Pulmonary artery endothelial cell (primary cell): Measurements from ENCODE around the gene NDUFS7. TPM values are rescaled to one million over a fixed set of nuclear protein-coding genes. Genes with fewer than 3 reads are reported as not detected.
"Not testable (repeated sequence)": the region's sequence is repeated elsewhere in the genome, so short reads cannot be mapped to it uniquely, and the experiment has no call there.

Source experiments
- DNase-seq: peaks from one replicate; pipeline ENCODE4 v3.0.0-alpha.2; 2011; ENCODE audit warnings: low read depth, low spot score
- total RNA-seq: library from RNA; depleted of rRNA; stranded (reverse); fragments of >200 nt; gene quantifications from 2 replicates; pipeline ENCODE4 v1.2.3, GENCODE V29; 2014

Gene NDUFS7
- total RNA-seq, 1 donor from 2014 or later, result 68.7 TPM

GRCh38 chr19:1431759-1432506 lies 48.2 kb downstream of the NDUFS7 start:
- no peak for DNase-seq

- DNase-seq, result no peak
These were observed 48.8 kb downstream of the NDUFS7 start for GRCh38 chr19:1432507-1432887.

GRCh38 chr19:1433119-1434039 lies 49.7 kb downstream of the NDUFS7 start:
- no peak for DNase-seq

GRCh38 chr19:1434040-1434366 lies 50.3 kb downstream of the NDUFS7 start:
- no peak for DNase-seq

GRCh38 chr19:1434577-1435060 lies 50.9 kb downstream of the NDUFS7 start:
- no peak for DNase-seq

- no peak for DNase-seq
These were observed 51.8 kb downstream of the NDUFS7 start for GRCh38 chr19:1435378-1435989.

GRCh38 chr19:1437609-1438008 lies 53.9 kb downstream of the NDUFS7 start:
- DNase-seq, result no peak

- peak; percentile 77 for DNase-seq
These were observed 54.6 kb downstream of the NDUFS7 start, which contains the start of gene RPS15 for GRCh38 chr19:1438035-1438932. TSS of gene RPS15 (plus strand) at chr19:1438396. CDS start at chr19:1438426, 30 bp downstream.

GRCh38 chr19:1438933-1439354 lies 55.2 kb downstream of the NDUFS7 start:
- no peak for DNase-seq

GRCh38 chr19:1439525-1440417 lies 56.1 kb downstream of the NDUFS7 start:
- not testable (repeated sequence) for DNase-seq

- DNase-seq, result no peak
These were observed 56.7 kb downstream of the NDUFS7 start for GRCh38 chr19:1440418-1440801.

- DNase-seq, result no peak
These were observed 57.3 kb downstream of the NDUFS7 start for GRCh38 chr19:1441022-1441426.

- no peak for DNase-seq
These were observed 58.2 kb downstream of the NDUFS7 start for GRCh38 chr19:1441677-1442438.

Other genes starting within 250 kb of the NDUFS7 start
- 30.4 and 55.0 TPM in 2 replicates for gene SBNO2, start 209.6 kb upstream of the NDUFS7 start, total RNA-seq
- 100 and 131 TPM in 2 replicates for gene STK11, start 178.1 kb upstream of the NDUFS7 start, total RNA-seq
- gene CBARP, start 145.9 kb upstream of the NDUFS7 start, total RNA-seq, result 2.1 and 2.2 TPM in 2 replicates
- gene ATP5F1D, start 142.2 kb upstream of the NDUFS7 start, total RNA-seq, result 21.4 and 28.9 TPM in 2 replicates
- 11.4 and 13.4 TPM in 2 replicates for gene MIDN, start 135.3 kb upstream of the NDUFS7 start, total RNA-seq
- 99.5 and 247 TPM in 2 replicates for gene CIRBP, start 114.6 kb upstream of the NDUFS7 start, total RNA-seq
- 19.1 and 26.0 TPM in 2 replicates for gene FAM174C, start 108.4 kb upstream of the NDUFS7 start, total RNA-seq
- 0.07 TPM in 1 of 2 replicates, not detected in the other for gene EFNA2, start 98.0 kb upstream of the NDUFS7 start, total RNA-seq
- 12.3 and 25.5 TPM in 2 replicates for gene GAMT, start 17.6 kb downstream of the NDUFS7 start, total RNA-seq
- gene DAZAP1, start 23.7 kb downstream of the NDUFS7 start, total RNA-seq, result 94.8 and 106 TPM in 2 replicates
- 343 and 371 TPM in 2 replicates for gene RPS15, start 54.5 kb downstream of the NDUFS7 start, total RNA-seq
- 0.04 and 0.26 TPM in 2 replicates for gene APC2, start 66.2 kb downstream of the NDUFS7 start, total RNA-seq
- gene C19orf25, start 95.3 kb downstream of the NDUFS7 start, total RNA-seq, result 17.5 and 18.5 TPM in 2 replicates
- 0.59 and 0.92 TPM in 2 replicates for gene PCSK4, start 106.4 kb downstream of the NDUFS7 start, total RNA-seq
- 0.53 and 0.60 TPM in 2 replicates for gene REEP6, start 107.3 kb downstream of the NDUFS7 start, total RNA-seq
- gene ADAMTSL5, start 129.1 kb downstream of the NDUFS7 start, total RNA-seq, result 0.04 and 0.07 TPM in 2 replicates
- gene PLK5, start 140.2 kb downstream of the NDUFS7 start, total RNA-seq, result not detected in 2 replicates
- 90.1 and 97.9 TPM in 2 replicates for gene MEX3D, start 184.4 kb downstream of the NDUFS7 start, total RNA-seq
- 124 and 158 TPM in 2 replicates for gene MBD3, start 209.0 kb downstream of the NDUFS7 start, total RNA-seq
- 81.8 and 81.9 TPM in 2 replicates for gene UQCR11, start 221.6 kb downstream of the NDUFS7 start, total RNA-seq